Activated T-cell treated with anti-CD3 and anti-CD28 coated beads, Interleukin-2, amount 50 U/mL, for 72 hours (primary cell): ENCODE measurements around the gene BIN1. TPM values are rescaled to one million over a fixed set of nuclear protein-coding genes. Genes with fewer than 3 reads are reported as not detected.

Source experiments
- ATAC-seq, 2 donors: fragments of 150-1000 bp; cut with Tn5 transposase; replicated peaks in 1 of 2; 2 replicates each; pipeline ENCODE4 v1.10.0; 2021; ENCODE audit warnings: moderate library complexity in 2 of 2, mild to moderate bottlenecking in 1 of 2
- DNase-seq, 2 donors: peaks; one replicate each; pipeline ENCODE4 v3.0.0; 2021 to 2022; ENCODE audit warnings: mixed read lengths in 1 of 2
- H3K27ac Mint-ChIP-seq: one replicate; pipeline ENCODE4 v1.8.0; 2022; ENCODE audit warnings: mild to moderate bottlenecking, moderate library complexity, mixed read lengths
- H3K27me3 Mint-ChIP-seq: one replicate; pipeline ENCODE4 v1.8.0; 2022; ENCODE audit warnings: low read depth, mixed read lengths
- H3K36me3 Mint-ChIP-seq, 2 donors: one replicate each; pipeline ENCODE4 v1.8.0; 2022; ENCODE audit warnings: mixed read lengths in 2 of 2, mild to moderate bottlenecking in 1 of 2; ENCODE audit not compliant: insufficient read depth in 2 of 2
- H3K4me1 Mint-ChIP-seq: one replicate; pipeline ENCODE4 v1.8.0; 2022; ENCODE audit warnings: low read depth, mixed read lengths
- H3K4me3 Mint-ChIP-seq, 2 donors: one replicate each; pipeline ENCODE4 v1.8.0; 2022; ENCODE audit warnings: mild to moderate bottlenecking in 2 of 2, mixed read lengths in 2 of 2, moderate library complexity in 2 of 2
- H3K9me3 Mint-ChIP-seq, 2 donors: one replicate each; pipeline ENCODE4 v1.8.0; 2022; ENCODE audit warnings: mixed read lengths in 2 of 2
- total RNA-seq, 2 donors: library from RNA; stranded (reverse); gene quantifications; one replicate each; pipeline ENCODE4 v1.2.3, GENCODE V29; 2022

The BIN1 gene
- total RNA-seq, 2 donors from 2014 or later: 87.3 to 127 TPM

DNA sequence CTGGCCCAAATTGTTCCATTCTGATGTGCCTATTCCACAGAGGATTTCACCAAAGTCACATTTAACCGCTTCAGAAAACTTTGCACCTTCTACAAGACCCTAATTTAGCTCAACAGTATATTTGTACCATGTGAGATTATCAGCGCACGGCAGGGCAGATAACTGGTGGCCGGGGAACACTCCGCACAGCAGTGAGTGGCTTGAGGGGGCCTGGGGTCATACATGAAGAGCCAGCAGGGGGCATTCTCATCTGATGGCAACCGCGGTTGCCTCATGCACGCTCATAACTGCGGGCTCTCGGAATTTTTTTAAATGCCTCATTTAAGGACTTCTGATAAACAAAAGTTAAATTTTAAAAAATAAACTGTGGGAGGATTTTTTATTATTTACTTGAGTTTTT is 84.1 kb downstream of the BIN1 start:
- peaks cover 0 to 2% of the 10 kb centered on the region in 2 donors for H3K9me3 Mint-ChIP-seq
- H3K4me1 Mint-ChIP-seq: peaks cover 17% of the 10 kb centered on the region
- ATAC-seq (no peak), DNase-seq (no peak)
- H3K4me3 Mint-ChIP-seq: no peak overlapping the region
- no peak overlapping the region for H3K27ac Mint-ChIP-seq
- H3K27me3 Mint-ChIP-seq: peaks cover 8% of the 10 kb centered on the region
- peaks cover 3% of the 10 kb centered on the region in 2 donors for H3K36me3 Mint-ChIP-seq

DNA sequence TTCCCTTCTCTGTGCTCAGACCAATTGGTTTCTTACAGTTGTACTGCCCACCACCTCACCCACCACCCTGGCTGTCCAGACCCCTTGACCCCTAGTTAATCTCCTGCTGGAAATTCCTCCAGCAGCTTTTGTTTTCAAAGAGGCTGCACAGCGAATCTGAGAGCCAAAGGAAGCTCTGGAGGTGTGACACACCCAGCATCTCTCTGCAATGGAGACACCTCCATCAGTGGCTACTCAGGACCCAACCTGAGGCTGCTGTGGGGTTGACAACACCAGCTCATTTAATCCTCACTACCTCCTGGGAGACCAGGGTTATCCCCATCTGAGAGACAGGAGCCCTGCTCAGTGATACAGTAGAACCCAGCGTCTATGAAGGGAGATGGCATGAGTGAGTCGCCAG is 86.4 kb downstream of the BIN1 start:
- Mint-ChIP-seq H3K27ac (no peak overlapping the region), H3K27me3 (no peaks in the 10 kb centered on the region), H3K4me1 (peaks cover 6% of the 10 kb centered on the region), H3K9me3 (peaks cover 0 to 2% of the 10 kb centered on the region in 2 donors), H3K4me3 (no peak overlapping the region), H3K36me3 (peaks cover 3% of the 10 kb centered on the region in 2 donors)
- DNase-seq (no peak), ATAC-seq (no peak)

DNA sequence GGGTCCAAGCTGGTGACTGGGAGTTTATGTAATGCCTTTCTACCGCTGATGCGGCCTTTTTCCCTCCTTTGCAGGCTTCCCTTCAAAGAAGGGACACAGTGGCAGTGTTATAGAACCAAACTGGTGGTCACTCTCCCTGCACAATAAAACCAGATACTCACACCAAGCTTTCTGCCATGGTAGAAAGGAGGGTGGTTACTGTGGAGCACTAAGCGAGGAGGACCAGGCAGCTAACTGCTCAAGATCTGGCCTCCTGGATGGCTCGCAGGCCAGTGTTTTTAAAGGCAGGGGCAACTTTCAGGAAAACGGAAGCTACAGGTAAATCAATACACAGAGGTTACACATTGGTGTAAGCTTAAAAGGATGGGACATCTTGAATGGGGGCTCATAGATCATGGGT is 89.4 kb downstream of the BIN1 start:
- H3K4me1 Mint-ChIP-seq: no peaks in the 10 kb centered on the region
- no peaks in the 10 kb centered on the region for H3K36me3 Mint-ChIP-seq
- H3K9me3 Mint-ChIP-seq: no peaks in the 10 kb centered on the region
- DNase-seq: no peak
- no peak overlapping the region for H3K27ac Mint-ChIP-seq
- no peak overlapping the region for H3K4me3 Mint-ChIP-seq
- peaks cover 21% of the 10 kb centered on the region for H3K27me3 Mint-ChIP-seq
- ATAC-seq: no peak

GRCh38 chr2:127016329-127016728 is 90.6 kb downstream of the BIN1 start:
- no peaks in the 10 kb centered on the region for H3K36me3 Mint-ChIP-seq
- no peaks in the 10 kb centered on the region for H3K9me3 Mint-ChIP-seq
- no peaks in the 10 kb centered on the region for H3K4me1 Mint-ChIP-seq
- no peak overlapping the region for H3K27ac Mint-ChIP-seq
- DNase-seq: no peak
- peaks cover 30% of the 10 kb centered on the region for H3K27me3 Mint-ChIP-seq
- no peak for ATAC-seq
- no peak overlapping the region for H3K4me3 Mint-ChIP-seq

- no peak for ATAC-seq
- peaks cover 35% of the 10 kb centered on the region for H3K27me3 Mint-ChIP-seq
- no peaks in the 10 kb centered on the region for H3K4me1 Mint-ChIP-seq
- H3K36me3 Mint-ChIP-seq: no peaks in the 10 kb centered on the region
- H3K27ac Mint-ChIP-seq: no peak overlapping the region
- no peaks in the 10 kb centered on the region for H3K9me3 Mint-ChIP-seq
- no peak for DNase-seq
- no peak overlapping the region for H3K4me3 Mint-ChIP-seq
Measured at GRCh38 chr2:127015106-127015910, 91.6 kb downstream of the BIN1 start.

GRCh38 chr2:127014630-127015029 is 92.3 kb downstream of the BIN1 start:
- Mint-ChIP-seq H3K36me3 (no peaks in the 10 kb centered on the region), H3K4me1 (no peaks in the 10 kb centered on the region), H3K27me3 (peaks cover 42% of the 10 kb centered on the region), H3K4me3 (no peak overlapping the region), H3K9me3 (no peaks in the 10 kb centered on the region), H3K27ac (no peak overlapping the region)
- DNase-seq (no peak), ATAC-seq (peak in 1 of 2 donors; percentile 64)

- ATAC-seq (no peak), DNase-seq (no peak)
- Mint-ChIP-seq H3K27ac (no peak overlapping the region), H3K4me3 (no peak overlapping the region), H3K4me1 (no peaks in the 10 kb centered on the region), H3K36me3 (no peaks in the 10 kb centered on the region), H3K27me3 (peaks cover 43% of the 10 kb centered on the region), H3K9me3 (no peaks in the 10 kb centered on the region)
Measured at GRCh38 chr2:127014224-127014623, 92.7 kb downstream of the BIN1 start.

- ATAC-seq (no peak), DNase-seq (no peak)
- Mint-ChIP-seq H3K36me3 (no peaks in the 10 kb centered on the region), H3K4me1 (no peaks in the 10 kb centered on the region), H3K4me3 (no peak overlapping the region), H3K27ac (no peak overlapping the region), H3K9me3 (no peaks in the 10 kb centered on the region), H3K27me3 (peaks cover 49% of the 10 kb centered on the region)
Measured at GRCh38 chr2:127012868-127013267, 94.1 kb downstream of the BIN1 start.

GRCh38 chr2:127012215-127012614 is 94.7 kb downstream of the BIN1 start:
- peaks cover 49% of the 10 kb centered on the region for H3K27me3 Mint-ChIP-seq
- DNase-seq: no peak
- no peak for ATAC-seq
- H3K4me3 Mint-ChIP-seq: no peak overlapping the region
- H3K4me1 Mint-ChIP-seq: no peaks in the 10 kb centered on the region
- no peak overlapping the region for H3K27ac Mint-ChIP-seq
- H3K9me3 Mint-ChIP-seq: no peaks in the 10 kb centered on the region
- no peaks in the 10 kb centered on the region for H3K36me3 Mint-ChIP-seq

DNA sequence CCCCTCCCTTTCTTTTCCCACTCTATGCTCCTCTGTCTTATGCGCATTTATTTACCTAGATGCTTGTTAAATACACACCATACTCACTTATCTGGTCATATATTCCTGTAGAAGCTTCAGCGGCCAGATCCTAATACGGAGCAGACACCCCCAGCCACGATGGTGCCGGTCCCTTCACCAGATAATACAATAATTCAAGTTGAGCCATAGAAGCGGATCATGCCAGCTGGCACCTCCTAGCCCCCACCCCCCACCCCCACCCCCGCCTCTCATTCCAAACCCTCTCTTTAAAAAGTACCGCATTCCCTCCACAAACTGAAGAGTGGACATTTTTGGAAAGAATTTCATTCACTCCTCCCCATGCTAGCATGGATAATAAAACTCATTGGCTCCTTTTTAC is 95.2 kb downstream of the BIN1 start:
- no peak for ATAC-seq
- Mint-ChIP-seq H3K4me3 (no peak overlapping the region), H3K4me1 (no peaks in the 10 kb centered on the region), H3K36me3 (no peaks in the 10 kb centered on the region), H3K27me3 (peaks cover 49% of the 10 kb centered on the region), H3K27ac (no peak overlapping the region), H3K9me3 (no peaks in the 10 kb centered on the region)
- DNase-seq: no peak

GRCh38 chr2:127011231-127011661 is 95.7 kb downstream of the BIN1 start:
- H3K36me3 Mint-ChIP-seq: no peaks in the 10 kb centered on the region
- H3K27me3 Mint-ChIP-seq: peaks cover 49% of the 10 kb centered on the region
- no peak overlapping the region for H3K27ac Mint-ChIP-seq
- no peak overlapping the region for H3K4me3 Mint-ChIP-seq
- no peak for DNase-seq
- no peaks in the 10 kb centered on the region for H3K9me3 Mint-ChIP-seq
- no peak for ATAC-seq
- H3K4me1 Mint-ChIP-seq: no peaks in the 10 kb centered on the region

DNA sequence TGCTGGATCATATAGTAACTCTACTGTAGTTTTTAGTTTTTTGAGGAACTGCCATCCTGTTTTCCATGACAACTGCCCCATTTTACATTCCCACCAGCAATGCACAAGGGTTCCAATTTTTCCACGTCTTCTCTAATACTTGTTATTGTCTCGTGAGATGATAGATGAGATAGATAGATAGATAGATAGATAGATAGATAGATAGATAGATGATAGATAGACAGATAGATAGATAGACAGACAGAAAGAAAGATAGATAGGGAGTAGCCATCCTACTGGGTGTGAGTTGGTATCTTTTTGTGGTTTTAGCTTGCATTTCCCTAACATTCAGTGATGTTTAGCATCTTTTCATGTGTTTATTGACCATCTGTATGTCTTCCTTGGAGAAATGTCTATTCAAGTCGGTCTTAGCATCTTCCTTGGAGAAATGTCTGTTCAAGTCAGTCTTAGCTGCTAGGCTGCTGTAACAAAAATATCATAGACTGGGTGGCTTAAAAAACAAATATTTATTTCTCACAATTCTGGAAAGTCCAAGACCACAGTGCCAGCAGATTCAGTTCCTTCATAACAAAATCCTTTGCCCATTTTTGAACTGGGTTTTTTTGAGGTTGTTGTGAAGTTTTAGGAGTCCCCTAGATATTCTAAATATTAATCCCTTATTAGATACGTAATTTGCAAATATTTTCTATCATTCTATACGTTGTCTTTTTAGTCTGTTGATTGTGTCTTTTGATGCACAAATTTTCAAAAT is 98.5 kb downstream of the BIN1 start:
- Mint-ChIP-seq H3K27me3 (peaks cover 37% of the 10 kb centered on the region), H3K4me3 (no peak overlapping the region), H3K36me3 (no peaks in the 10 kb centered on the region), H3K9me3 (no peaks in the 10 kb centered on the region), H3K4me1 (no peaks in the 10 kb centered on the region), H3K27ac (no peak overlapping the region)
- ATAC-seq (no peak), DNase-seq (no peak)

DNA sequence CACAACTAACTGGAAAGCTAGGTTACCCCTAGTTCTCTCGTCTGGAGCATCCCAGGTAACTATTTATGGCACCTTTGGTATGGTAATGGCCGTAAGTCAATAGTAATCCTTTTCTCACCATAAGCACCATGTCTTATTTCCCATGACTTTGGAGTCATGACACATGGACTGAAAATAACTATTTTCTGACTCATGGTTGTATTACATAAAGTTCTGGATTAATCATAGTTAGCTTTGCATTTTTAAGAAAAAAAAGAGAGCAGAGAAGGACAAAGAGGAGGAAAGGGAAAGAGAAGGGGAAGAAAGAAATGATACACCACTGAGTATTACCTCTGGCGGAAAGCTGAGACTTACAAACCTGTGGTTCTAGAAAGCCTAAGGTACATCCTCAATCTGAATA is 99.3 kb downstream of the BIN1 start:
- Mint-ChIP-seq H3K4me1 (no peaks in the 10 kb centered on the region), H3K36me3 (no peaks in the 10 kb centered on the region), H3K27ac (no peak overlapping the region), H3K9me3 (no peaks in the 10 kb centered on the region), H3K27me3 (peaks cover 29% of the 10 kb centered on the region), H3K4me3 (no peak overlapping the region)
- no peak for ATAC-seq
- DNase-seq: no peak
